Tibial artery (tissue), 4 donors: ENCODE results near the gene LRRC3.

Source experiments
- DNase-seq, 2 donors: peaks; one replicate each; pipeline ENCODE4 v3.0.0-alpha.2; 2019
- H3K27ac ChIP-seq, 2 donors: fragments of 200-600 bp; sonication (generic) in 1 of 2; 1 replicate in 1 of 2; 2 replicates in 1 of 2; pipeline ENCODE4 v1.5.1; 2018 to 2019; ENCODE audit warnings: mild to moderate bottlenecking in 1 of 2
- H3K27me3 ChIP-seq, 2 donors: fragments of 200-600 bp; sonication (generic) in 1 of 2; one replicate each; pipeline versions ENCODE4 v1.5.1 to v1.6.0; 2016 to 2019
- H3K36me3 ChIP-seq, 3 donors: fragments of 200-600 bp; sonication (generic) in 2 of 3; one replicate each; pipeline ENCODE4 v1.5.1; 2016 to 2019; ENCODE audit warnings: mild to moderate bottlenecking in 2 of 3
- H3K4me1 ChIP-seq, 4 donors: fragments of 200-600 bp; sonication (generic) in 2 of 4; 1 replicate in 3 of 4; 2 replicates in 1 of 4; pipeline ENCODE4 v1.5.1; 2016 to 2019
- H3K4me3 ChIP-seq, 2 donors: fragments of 200-600 bp; sonication (generic) in 1 of 2; 1 replicate in 1 of 2; 2 replicates in 1 of 2; pipeline ENCODE4 v1.5.1; 2018 to 2019; ENCODE audit warnings: mild to moderate bottlenecking in 2 of 2
- H3K9me3 ChIP-seq, 3 donors: fragments of 200-600 bp; sonication (generic) in 1 of 3; one replicate each; pipeline ENCODE4 v1.5.1; 2016 to 2019
- intact Hi-C: fragments of 100-400 bp; cut with DNase I; formaldehyde crosslinking; loops from one replicate; pipeline ENCODE4 v1.15.0; 2023; ENCODE audit warnings: low total_unique reads
- TF ChIP-seq, protein P1 (sequence below), 2 experiments: fragments of 200-600 bp in 1 of 2; fragments of 450-650 bp in 1 of 2; IDR thresholded peaks; one replicate each; pipeline ENCODE4 v1.5.1; 2017 to 2019; ENCODE audit warnings: antibody characterized with exemption in 2 of 2, mild to moderate bottlenecking in 1 of 2, moderate library complexity in 1 of 2

Gene LRRC3

DNA sequence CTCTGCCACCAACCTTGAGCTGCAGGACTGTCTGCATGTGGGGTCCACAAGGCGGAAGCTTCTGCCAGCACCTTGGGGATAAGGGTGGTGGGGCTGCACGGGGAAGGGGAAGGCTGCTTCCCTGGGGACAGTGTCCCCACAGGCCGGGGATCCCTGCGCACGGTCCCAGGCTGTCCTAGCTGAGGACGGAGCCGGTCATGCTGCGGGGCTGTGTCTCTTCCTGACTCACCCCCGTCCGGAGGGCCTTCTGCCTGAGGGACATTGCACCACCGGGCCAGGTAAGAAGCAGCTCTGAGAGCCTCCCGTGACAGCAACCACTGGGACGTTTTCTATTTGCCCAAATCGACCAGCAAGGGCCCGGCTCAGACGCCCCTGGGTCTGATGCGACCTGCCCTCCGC is 54.8 kb downstream of the LRRC3 start:
- Histone ChIP-seq H3K4me1 (peaks cover 0 to 5% (median 2%) of the 10 kb centered on the region in 4 donors), H3K27me3 (peaks cover 0 to 55% of the 10 kb centered on the region in 2 donors), H3K9me3 (no peaks in the 10 kb centered on the region), H3K27ac (no peak overlapping the region), H3K4me3 (no peak overlapping the region), H3K36me3 (no peaks in the 10 kb centered on the region)
- intact Hi-C loops = no loop called here
- TF ChIP-seq, protein P1, sequence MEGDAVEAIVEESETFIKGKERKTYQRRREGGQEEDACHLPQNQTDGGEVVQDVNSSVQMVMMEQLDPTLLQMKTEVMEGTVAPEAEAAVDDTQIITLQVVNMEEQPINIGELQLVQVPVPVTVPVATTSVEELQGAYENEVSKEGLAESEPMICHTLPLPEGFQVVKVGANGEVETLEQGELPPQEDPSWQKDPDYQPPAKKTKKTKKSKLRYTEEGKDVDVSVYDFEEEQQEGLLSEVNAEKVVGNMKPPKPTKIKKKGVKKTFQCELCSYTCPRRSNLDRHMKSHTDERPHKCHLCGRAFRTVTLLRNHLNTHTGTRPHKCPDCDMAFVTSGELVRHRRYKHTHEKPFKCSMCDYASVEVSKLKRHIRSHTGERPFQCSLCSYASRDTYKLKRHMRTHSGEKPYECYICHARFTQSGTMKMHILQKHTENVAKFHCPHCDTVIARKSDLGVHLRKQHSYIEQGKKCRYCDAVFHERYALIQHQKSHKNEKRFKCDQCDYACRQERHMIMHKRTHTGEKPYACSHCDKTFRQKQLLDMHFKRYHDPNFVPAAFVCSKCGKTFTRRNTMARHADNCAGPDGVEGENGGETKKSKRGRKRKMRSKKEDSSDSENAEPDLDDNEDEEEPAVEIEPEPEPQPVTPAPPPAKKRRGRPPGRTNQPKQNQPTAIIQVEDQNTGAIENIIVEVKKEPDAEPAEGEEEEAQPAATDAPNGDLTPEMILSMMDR (IDR thresholded peaks at IDR 0.05) = no peak
- no peak for DNase-seq

DNA sequence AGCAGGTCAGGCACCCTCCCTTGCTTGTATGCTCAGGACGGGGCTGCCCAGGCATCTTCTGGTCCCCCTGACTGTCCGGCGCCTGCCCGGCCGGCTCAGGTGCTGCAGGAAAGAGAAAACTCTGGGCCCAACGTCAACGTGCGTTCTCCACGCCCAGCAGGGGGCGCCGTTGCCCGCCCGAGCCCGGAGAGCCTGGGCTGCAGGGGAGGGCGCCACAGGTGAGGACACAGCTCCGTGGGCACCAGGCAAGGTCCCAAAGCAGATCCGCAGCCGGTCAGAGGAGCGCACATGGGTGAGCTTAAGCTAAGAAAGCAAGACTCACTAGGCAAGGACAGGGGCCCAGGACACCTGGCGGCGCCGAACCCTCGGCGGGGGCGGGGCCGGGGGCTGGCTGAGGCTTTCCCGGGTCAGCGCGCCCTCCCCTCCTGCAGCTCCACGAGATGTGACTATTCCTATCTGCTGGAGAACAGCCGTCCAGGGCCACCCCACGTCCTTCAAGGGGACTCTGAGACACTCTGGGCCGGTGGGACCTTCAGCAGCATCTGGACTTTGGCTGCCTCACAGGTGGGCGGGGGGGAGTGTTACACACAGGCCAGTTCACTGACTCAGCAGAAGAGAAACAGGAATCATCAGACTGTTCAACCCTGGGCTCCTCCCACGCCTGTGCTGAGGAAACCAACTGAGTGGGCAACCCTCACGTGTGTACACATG is 55.4 kb downstream of the LRRC3 start:
- intact Hi-C loops = no loop called here
- H3K36me3 ChIP-seq = no peaks in the 10 kb centered on the region
- H3K27me3 ChIP-seq = peaks cover 0 to 55% of the 10 kb centered on the region in 2 donors
- H3K9me3 ChIP-seq = no peaks in the 10 kb centered on the region
- DNase-seq = peak in 1 of 2 donors; percentile 67
- TF ChIP-seq, protein P1 (IDR thresholded peaks at IDR 0.05) = peak; percentile 41 to 49
- H3K4me1 ChIP-seq = peaks cover 0 to 5% (median 2%) of the 10 kb centered on the region in 4 donors
- H3K4me3 ChIP-seq = no peak overlapping the region
- no peak overlapping the region for H3K27ac ChIP-seq

DNA sequence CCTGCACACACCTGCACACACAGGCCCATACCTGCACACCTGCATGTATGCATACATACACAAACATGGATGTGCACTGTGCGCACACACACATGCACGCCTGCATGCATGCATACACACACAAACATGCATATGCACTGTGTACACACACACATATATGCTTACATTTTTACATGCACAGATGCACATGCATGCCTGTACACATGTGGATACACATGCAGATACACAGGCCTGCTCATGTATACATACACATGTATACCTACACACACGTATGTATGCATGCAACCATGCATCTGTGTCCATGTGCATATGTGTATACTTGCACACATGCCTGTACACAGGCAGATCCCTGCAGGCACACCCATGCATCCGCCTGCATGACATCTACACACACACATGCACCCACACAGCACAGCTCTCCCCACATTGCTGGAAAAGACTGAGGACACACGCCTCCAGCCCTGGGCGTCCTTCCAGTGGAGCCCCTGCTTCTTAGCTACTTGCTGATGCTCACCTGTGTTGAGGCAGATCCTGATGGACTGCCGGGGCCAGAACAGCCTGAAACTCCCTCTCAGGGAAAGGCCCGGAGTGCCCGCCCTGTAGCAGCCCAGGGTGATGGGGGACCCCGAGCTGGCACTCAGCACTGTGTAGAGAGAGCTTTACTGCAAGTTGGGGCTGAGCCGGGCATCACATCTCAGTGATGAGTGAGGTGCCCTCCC is 56.1 kb downstream of the LRRC3 start:
- no peak overlapping the region for H3K27ac ChIP-seq
- H3K9me3 ChIP-seq = no peaks in the 10 kb centered on the region
- intact Hi-C loops = no loop called here
- H3K4me1 ChIP-seq = peaks cover 0 to 5% (median 2%) of the 10 kb centered on the region in 4 donors
- no peak overlapping the region for H3K4me3 ChIP-seq
- TF ChIP-seq, protein P1 (IDR thresholded peaks at IDR 0.05) = no peak
- peaks cover 0 to 51% of the 10 kb centered on the region in 2 donors for H3K27me3 ChIP-seq
- no peaks in the 10 kb centered on the region for H3K36me3 ChIP-seq
- DNase-seq = no peak
